Mucosa of descending colon (tissue), 3 donors: Measurements from ENCODE around the gene SPSB2. TPM values are rescaled to one million over a fixed set of nuclear protein-coding genes. Genes with fewer than 3 reads are reported as not detected.
A peak's percentile ranks its signal among the peaks of the same experiment; 100 is the strongest.

ENCODE experiments used
- ATAC-seq: fragments of 200-7000 bp; cut with Tn5 transposase; one replicate; pipeline ENCODE4 v1.9.1; 2020; ENCODE audit warnings: mild to moderate bottlenecking, moderate library complexity
- DNase-seq, 3 donors: peaks; one replicate each; pipeline ENCODE4 v3.0.0-alpha.2; 2020
- H3K36me3 ChIP-seq: fragments of 200-600 bp; one replicate; pipeline ENCODE4 v1.8.0; 2021; ENCODE audit warnings: low read depth, mild to moderate bottlenecking
- H3K4me1 ChIP-seq: fragments of 200-600 bp; one replicate; pipeline ENCODE4 v1.8.0; 2021; ENCODE audit warnings: low read depth, mild to moderate bottlenecking
- H3K4me3 ChIP-seq: fragments of 200-600 bp; one replicate; pipeline ENCODE4 v1.8.0; 2021; ENCODE audit warnings: mild to moderate bottlenecking
- H3K9me3 ChIP-seq: fragments of 200-600 bp; one replicate; pipeline ENCODE4 v1.8.0; 2021; ENCODE audit warnings: mild to moderate bottlenecking
- CTCF ChIP-seq: fragments of 200-600 bp; IDR thresholded peaks from one replicate; pipeline ENCODE4 v1.8.0; 2022; ENCODE audit warnings: antibody characterized with exemption, mild to moderate bottlenecking
- intact Hi-C, 2 donors: fragments of 100-400 bp; cut with DNase I in 1 of 2; cut with micrococcal nuclease in 1 of 2; formaldehyde crosslinking; loops; one replicate each; pipeline versions ENCODE4 v1.11.0 to v1.11.1; 2022; cut with DNase I, micrococcal nuclease
- total RNA-seq, 3 donors: library from RNA; stranded (reverse); fragmentation: NEBNext Ultra II Directional in 2 of 3; extraction: Animal tissue kit (Norgen Biotek cat#: 25700) in 2 of 3; gene quantifications; one replicate each; pipeline versions ENCODE4 v1.2.1 to v1.2.4, GENCODE V29; 2021 to 2023
- donor health status: DM: no; HTN: no; CAD: no; lungs with moderate emphysema.
- donor health status: DM: no; HTN: no; CAD: no.
- donor health status: DM: no; HTN: yes; CAD: no.

The SPSB2 gene
- total RNA-seq, 3 donors from 2014 or later, result 9.7 to 11.7 (median 10.6) TPM

GRCh38 chr12:6845395-6845794 lies 27.7 kb downstream of the SPSB2 start:
- intact Hi-C loops, result no loop called here
- no peaks in the 10 kb centered on the region for H3K9me3 ChIP-seq
- H3K4me3 ChIP-seq, result no peak overlapping the region
- peaks cover under 1% of the 10 kb centered on the region for H3K4me1 ChIP-seq
- DNase-seq (no peak), ATAC-seq (no peak)
- TF ChIP-seq CTCF, result no peak
- no peaks in the 10 kb centered on the region for H3K36me3 ChIP-seq

GRCh38 chr12:6843118-6843902 lies 29.8 kb downstream of the SPSB2 start:
- Histone ChIP-seq H3K9me3 (no peaks in the 10 kb centered on the region), H3K4me3 (no peak overlapping the region), H3K4me1 (no peaks in the 10 kb centered on the region), H3K36me3 (no peaks in the 10 kb centered on the region)
- intact Hi-C loops, result no loop called here
- ATAC-seq (peak; percentile 42), DNase-seq (no peak)
- no peak for TF ChIP-seq CTCF

GRCh38 chr12:6842075-6842474 lies 31.0 kb downstream of the SPSB2 start:
- no peak overlapping the region for H3K4me3 ChIP-seq
- H3K4me1 ChIP-seq, result no peaks in the 10 kb centered on the region
- no peaks in the 10 kb centered on the region for H3K36me3 ChIP-seq
- TF ChIP-seq CTCF, result no peak
- ATAC-seq (no peak), DNase-seq (no peak)
- no peaks in the 10 kb centered on the region for H3K9me3 ChIP-seq
- intact Hi-C loops, result no loop called here

GRCh38 chr12:6840761-6841515 lies 32.2 kb downstream of the SPSB2 start, which contains the start of gene GNB3:
GNB3 (plus strand) TSS chr12:6840925; CDS start chr12:6841288, 363 bp downstream.
- no peak within 1 kb of the TSS for H3K4me3 ChIP-seq
- no peaks in the 10 kb centered on the region for H3K36me3 ChIP-seq
- ATAC-seq (no peak), DNase-seq (peak in 1 of 3 donors; percentile 40)
- no peaks in the 10 kb centered on the region for H3K4me1 ChIP-seq
- no peaks in the 10 kb centered on the region for H3K9me3 ChIP-seq
- TF ChIP-seq CTCF, result no peak
- intact Hi-C loops, result no loop called here

- H3K4me1 ChIP-seq, result no peaks in the 10 kb centered on the region
- intact Hi-C loops, result no loop called here
- no peak for TF ChIP-seq CTCF
- ATAC-seq (no peak), DNase-seq (no peak)
- H3K4me3 ChIP-seq, result no peak overlapping the region
- no peaks in the 10 kb centered on the region for H3K36me3 ChIP-seq
- H3K9me3 ChIP-seq, result no peaks in the 10 kb centered on the region
These were observed 32.8 kb downstream of the SPSB2 start for GRCh38 chr12:6840330-6840729.
